HG03565 (cell line): ENCODE results near the gene SLC2A3.
"Not testable (repeated sequence)": the region's sequence is repeated elsewhere in the genome, so short reads cannot be mapped to it uniquely, and the experiment has no call there.

ENCODE experiments used
- ATAC-seq: cut with Tn5 transposase; IDR thresholded peaks from one replicate; pipeline ENCODE4 v1.9.1; 2021; ENCODE audit warnings: mild to moderate bottlenecking, moderate library complexity; ENCODE audit not compliant: unreplicated experiment

The SLC2A3 gene

GRCh38 chr12:7917392-7918267, 18.4 kb downstream of the SLC2A3 start:
- ATAC-seq: no peak

DNA sequence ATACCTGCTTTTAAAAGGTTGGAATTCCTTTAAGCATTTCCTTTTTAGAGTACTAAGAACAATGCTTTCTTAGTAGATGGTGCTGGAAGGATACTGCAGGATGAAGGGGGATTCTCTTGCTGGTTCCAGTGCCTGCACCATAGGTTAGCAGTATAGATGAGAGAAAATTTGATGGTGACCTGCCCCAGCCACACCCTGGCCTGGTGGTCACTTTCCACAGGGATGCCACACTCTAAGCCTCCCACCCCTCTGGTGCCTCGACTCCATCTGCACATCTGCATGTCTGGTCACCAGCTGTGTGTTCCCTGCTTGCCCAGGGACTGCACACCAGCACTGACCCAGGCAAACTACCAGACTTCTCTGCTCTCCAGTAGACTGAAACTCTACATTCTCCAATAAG, 19.1 kb downstream of the SLC2A3 start:
- ATAC-seq: no peak

DNA sequence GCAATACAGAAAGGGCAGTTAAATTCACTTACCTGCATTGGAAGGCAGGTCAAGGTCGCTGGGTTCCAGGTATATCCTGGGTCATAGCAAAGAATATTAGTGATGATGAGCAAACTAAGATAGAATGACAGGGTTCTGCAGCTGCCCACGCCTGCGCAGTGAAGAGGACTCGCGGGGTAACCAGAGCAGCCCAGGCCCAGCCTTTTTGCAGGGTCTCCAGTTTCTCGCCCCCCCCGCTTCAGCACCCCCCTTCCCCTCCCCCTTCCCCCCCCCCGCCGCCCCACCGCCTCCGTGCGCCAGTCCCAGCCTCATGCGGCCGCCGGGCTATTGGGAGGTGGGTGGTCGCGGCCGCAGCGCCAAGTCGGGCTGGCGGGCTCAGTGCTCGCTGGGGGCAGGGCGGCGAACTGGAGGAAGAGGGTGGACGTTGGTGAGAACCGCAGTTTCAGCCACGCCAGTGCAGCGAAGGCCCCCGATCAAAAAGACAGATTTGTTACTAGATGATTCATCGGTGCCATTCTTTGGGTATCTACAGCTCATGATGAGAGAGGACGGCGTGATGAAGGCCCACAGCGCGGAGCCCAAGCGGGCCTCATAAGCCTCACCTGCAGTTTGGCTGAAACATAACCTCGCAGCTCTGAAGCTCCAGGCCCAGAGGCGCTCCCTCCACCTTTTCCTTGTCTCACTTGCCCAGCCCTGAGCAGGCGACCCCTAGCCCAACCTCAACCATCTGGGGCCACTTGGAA, 20.2 kb downstream of the SLC2A3 start:
- ATAC-seq: no peak

DNA sequence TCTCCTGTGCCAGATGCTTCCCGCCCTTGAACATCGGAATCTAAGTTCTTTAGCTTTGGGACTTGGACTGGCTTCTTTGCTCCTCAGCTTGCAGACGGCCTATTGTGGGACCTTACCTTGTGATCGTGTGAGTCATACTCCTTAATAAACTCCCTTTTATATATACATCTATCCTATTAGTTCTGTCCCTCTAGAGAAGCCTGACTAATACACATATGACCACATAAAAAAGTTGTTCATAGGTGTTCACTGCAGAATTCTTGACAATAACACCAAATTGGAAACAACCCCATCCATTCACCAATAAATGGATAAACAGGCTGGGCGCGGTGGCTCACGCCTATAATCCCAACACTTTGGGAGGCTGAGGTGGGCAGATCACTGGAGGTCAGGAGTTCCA, 25.9 kb downstream of the SLC2A3 start:
- not testable (repeated sequence) for ATAC-seq

- no peak for ATAC-seq
These were observed 29.0 kb downstream of the SLC2A3 start for GRCh38 chr12:7907009-7907408.

DNA sequence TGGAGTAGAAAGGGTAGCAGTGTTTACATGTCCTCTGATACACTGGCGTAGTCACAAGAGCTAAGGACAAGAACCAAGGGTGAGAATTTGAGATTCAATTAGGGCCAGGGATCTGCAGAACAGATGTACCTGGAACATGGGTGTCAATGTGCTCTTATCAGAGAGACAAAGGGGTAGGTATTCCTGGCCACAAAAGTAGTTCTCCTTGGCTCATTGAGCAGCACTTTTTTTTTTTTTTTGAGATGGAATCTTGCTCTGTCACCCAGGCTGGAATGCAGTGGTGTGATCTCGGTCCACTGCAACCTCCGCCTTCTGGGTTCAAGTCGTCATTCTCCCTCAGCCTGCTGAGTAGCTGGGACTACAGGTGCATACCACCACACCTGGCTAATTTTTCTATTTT, 29.7 kb downstream of the SLC2A3 start:
- not testable (repeated sequence) for ATAC-seq

DNA sequence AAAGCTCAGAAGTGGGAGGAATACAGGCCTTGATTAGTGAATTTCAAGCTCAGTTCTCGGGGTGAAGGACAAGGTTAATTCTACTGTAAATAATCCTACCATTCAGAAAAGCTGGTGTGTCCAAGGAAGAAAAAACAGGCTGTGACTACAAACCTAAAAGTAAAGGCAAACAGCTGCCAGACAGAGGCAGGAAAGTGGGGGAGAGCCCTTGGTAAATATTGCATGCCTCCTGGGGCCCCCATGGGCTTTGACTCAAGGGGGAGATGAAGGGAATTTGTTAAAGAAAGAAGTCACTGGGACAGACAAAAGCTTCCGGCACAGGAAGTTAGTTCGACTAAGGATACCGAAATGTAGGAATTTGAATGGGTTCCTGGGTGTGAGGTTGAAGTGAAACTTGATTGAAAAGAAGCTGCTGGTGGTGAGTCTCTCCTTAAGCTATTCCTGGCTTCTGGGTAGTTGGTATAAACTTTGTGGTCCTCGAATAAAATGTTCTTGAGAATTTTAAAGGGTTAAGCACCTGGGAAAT, 30.3 kb downstream of the SLC2A3 start:
- ATAC-seq: not testable (repeated sequence)

DNA sequence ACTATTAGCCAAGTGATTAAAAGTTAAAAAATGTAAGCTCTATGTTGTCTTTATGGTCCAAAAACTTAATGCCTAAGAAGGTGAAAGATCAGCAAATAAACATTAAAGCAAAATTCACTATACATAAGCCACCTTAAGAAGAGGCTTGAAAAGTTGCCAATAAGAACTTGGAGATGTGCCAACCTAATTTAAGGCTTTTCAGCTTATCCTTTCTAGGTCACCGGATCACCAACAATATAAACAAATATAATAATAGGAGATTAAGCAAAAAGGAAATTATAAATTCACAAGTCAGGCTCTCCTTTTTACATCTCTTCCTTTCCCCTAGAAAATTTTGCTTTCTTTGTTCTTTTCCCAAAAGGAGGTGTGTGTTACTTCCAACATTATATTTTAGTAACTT, 30.9 kb downstream of the SLC2A3 start:
- no peak for ATAC-seq

DNA sequence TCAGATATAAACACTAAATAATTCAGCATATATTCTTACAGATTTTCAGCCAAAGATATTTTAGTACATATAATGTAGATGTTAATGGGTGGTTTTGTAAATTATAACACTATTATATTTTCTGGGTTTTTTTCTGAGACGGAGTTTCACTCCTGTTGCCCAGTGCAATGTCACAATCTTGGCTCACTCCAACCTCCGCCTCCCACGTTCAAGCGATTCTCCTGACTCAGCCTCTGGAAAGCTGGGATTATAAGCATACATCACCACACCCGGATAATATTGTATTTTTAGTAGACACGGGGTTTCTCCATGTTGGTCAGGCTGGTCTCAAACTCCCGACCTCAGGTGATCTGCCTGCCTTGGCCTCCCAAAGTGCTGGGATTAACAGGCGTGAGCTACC, 33.6 kb downstream of the SLC2A3 start:
- ATAC-seq: not testable (repeated sequence)

DNA sequence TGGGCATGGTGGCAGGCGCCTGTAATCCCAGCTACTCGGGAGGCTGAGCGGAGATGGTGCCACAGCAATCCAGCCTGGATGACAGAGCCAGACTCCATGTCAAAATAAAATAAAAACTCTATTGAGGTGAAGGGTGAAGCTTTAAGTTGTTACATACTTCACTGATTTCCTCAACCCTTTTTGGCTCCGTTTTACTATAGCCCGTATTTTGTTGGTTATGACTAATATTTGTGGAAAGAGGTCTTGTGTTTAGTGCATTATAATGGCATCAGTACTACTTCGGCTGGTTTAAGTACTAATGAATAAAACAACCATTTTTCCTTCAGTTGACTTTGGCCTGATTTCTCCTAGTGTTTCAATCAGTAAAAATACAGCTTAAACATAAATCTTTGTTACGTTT, 36.2 kb downstream of the SLC2A3 start:
- ATAC-seq: no peak

GRCh38 chr12:7896726-7897125, 39.3 kb downstream of the SLC2A3 start:
- ATAC-seq: not testable (repeated sequence)

GRCh38 chr12:7892186-7892980, 43.6 kb downstream of the SLC2A3 start:
- no peak for ATAC-seq

GRCh38 chr12:7884689-7885088, 51.3 kb downstream of the SLC2A3 start:
- ATAC-seq: no peak

DNA sequence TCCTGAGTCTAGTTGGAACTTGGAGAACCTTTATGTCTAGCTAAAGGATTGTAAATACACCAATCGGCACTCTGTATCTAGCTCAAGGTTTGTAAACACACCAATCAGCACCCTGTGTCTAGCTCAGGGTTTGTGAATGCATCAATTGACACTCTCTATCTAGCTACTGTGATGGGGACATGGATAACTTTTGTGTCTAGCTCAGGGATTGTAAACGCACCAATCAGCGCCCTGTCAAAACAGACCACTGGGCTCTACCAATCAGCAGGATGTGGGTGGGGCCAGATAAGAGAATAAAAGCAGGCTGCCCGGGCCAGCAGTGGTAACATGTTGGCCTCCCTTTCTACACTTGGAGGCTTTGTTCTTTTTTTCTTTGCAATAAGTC, 54.3 kb downstream of the SLC2A3 start:
- ATAC-seq: not testable (repeated sequence)

DNA sequence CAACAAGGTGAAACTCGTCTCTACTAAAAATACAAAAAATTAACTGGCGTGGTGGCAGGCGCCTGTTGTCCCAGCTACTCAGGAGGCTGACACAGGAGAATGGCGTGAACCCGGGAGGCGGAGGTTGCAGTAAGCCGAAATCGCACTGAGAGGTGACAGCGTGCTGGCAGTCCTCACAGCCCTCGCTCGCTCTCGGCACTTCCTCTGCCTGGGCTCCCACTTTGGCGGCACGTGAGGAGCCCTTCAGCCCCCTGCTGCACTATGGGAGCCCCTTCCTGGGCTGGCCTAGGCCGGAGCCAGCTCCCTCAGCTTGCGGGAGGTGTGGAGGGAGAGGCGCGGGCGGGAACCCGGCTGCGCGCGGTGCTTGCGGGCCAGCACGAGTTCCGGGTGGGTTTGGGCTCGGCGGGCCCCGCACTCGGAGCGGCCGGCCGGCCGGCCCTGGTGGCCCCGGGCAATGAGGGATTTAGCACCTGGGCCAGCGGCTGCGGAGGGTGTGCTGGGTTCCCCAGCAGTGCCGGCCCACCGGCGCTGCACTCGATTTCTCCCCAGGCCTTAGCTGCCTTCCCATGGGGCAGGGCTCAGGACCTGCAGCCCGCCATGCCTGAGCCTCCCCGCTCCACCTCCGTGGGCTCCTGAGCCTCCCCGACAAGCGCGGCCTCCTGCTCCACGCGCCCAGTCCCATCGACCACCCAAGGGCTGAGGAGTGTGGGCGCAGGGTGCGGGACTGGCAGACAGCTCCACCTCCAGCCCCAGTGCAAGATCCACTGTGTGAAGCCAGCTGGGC, 54.8 kb downstream of the SLC2A3 start:
- not testable (repeated sequence) for ATAC-seq

DNA sequence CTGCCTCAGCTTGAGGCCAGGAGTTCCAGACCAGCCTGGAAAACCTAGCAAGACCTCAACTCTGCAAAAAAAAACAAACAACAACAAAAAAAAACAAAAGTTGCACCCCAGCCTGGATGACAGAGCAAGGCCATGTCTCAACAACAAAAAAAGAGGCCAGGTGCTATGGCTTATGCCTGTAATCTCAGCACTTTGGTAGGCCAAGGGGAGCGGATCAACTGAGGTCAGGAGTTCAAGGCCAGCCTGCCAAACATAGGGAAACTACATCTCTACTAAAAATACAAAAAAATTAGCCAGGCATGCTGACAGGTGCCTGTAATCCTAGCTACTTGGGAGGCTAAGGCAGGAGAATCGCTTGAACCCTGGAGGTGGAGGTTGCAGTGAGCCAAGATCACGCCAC, 56.7 kb downstream of the SLC2A3 start:
- no peak for ATAC-seq

- ATAC-seq: no peak
These were observed 58.6 kb downstream of the SLC2A3 start for GRCh38 chr12:7877420-7877819.

- ATAC-seq: no peak
These were observed 63.2 kb downstream of the SLC2A3 start, which contains the start of gene SLC2A14 for GRCh38 chr12:7872566-7873319. TSS of gene SLC2A14 (minus strand) at chr12:7872915. CDS start at chr12:7869880, 3,035 bp downstream.

DNA sequence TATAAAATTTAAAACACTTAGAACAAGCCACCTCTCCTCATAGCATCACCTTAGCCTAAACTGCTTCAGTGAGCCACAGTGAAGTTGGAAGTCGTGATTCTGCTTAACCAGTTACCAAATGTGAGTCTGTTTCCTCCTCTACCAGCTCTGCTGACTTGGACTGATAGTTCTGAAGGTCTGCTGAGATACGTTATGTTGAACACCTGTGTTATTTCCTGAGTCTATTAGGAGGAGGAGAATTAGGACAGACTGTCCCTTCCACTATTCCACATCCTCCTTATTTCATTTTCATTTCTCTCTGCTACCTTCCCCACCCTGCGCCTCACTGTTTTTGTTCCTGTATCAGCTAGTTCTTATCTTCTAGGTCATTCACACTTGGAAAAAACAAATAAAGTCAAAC, 65.7 kb downstream of the SLC2A3 start:
- ATAC-seq: no peak
